Measurements from ENCODE around the gene EDDM3A.
"Not testable (repeated sequence)": the region's sequence is repeated elsewhere in the genome, so short reads cannot be mapped to it uniquely, and the experiment has no call there.

EDDM3A gene

DNA sequence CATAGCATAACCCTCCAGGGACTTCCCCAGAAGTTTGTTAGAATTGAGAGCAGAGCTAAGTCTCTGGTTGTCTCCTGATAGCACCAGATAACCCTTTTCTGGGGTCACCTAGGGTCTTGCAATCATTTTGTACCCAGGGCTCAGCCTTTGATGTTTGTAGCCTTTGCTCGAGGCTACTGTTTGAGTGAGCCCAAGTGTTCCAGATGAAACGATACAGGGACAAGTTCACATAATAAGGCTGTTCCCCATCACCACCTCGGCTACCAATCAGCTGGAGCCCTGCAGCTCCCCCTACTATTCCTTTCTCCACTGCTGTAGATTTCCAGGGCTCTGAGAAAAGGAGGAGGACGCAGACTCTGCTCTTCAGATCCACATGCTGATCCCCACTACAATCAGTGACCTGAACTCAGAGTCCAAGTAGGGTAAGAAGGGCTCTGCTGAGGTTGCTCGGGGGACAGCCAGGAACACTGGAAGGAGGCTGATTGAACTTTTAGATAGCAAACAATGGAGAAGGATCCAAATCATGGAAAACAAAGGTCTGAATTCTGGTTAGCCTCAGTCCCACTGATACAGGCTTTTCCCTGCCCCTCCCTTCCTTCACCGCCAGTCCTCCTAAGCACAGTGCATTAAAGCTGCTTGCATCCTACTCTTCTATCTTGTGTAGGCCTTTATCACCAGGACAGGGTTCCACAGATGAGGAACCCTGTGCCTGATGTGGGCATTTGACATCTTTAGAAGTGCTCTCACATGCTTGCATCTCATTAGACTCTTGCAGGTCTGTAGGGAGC, at the start of gene EDDM3A:
TSS of gene EDDM3A (plus strand) at position 317 of the 788 bp plus-strand sequence. CDS start 1,694 bp downstream, outside the sequence.
- DNase-seq = no peak

- no peak for DNase-seq
These were observed 48.9 kb upstream of the EDDM3A start for GRCh38 chr14:20696764-20697163.

- peak; percentile 73 for DNase-seq
These were observed 48.2 kb upstream of the EDDM3A start for GRCh38 chr14:20697273-20698017.

DNA sequence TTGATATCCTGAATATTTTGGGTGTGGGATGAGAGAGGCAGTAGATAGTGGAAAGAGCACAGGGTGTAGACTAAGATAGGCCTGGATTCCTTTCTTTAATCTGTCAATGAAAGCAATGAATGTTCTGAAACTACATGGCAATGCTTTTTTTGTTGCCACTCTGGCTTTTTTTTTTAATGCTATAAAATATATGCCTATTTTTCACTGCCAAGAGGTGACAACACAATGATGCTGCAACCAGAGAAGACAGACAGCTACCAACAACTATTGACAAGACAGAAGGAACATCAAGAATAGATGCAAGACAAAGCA, 47.7 kb upstream of the EDDM3A start:
- DNase-seq = no peak

GRCh38 chr14:20698934-20699333, 46.8 kb upstream of the EDDM3A start:
- no peak for DNase-seq

DNA sequence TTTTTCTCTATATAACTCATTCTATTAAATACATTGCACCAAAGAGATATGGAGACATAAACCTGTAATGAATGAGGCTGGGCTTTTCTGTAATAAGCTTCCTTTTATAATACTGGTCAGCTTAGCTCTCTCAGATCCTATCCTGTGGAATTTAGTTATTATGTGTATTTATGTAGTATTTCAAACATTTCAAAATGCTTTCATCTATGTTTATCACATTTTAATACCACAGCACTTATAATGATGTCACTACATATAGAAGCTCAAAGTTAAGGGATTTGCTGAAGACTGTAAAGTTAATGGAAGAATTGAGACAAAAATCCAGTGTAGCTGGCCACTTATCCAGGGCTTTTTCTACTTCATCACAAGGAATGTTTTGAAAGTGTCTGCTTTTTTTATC, 45.8 kb upstream of the EDDM3A start:
- no peak for DNase-seq

- DNase-seq = not testable (repeated sequence)
These were observed 44.7 kb upstream of the EDDM3A start for GRCh38 chr14:20700965-20701364.

- DNase-seq = no peak
These were observed 38.9 kb upstream of the EDDM3A start for GRCh38 chr14:20706657-20707355.

GRCh38 chr14:20707622-20708021, 38.1 kb upstream of the EDDM3A start:
- DNase-seq = no peak

GRCh38 chr14:20711261-20711660, 34.4 kb upstream of the EDDM3A start:
- no peak for DNase-seq

GRCh38 chr14:20711685-20712084, 34.0 kb upstream of the EDDM3A start:
- no peak for DNase-seq

DNA sequence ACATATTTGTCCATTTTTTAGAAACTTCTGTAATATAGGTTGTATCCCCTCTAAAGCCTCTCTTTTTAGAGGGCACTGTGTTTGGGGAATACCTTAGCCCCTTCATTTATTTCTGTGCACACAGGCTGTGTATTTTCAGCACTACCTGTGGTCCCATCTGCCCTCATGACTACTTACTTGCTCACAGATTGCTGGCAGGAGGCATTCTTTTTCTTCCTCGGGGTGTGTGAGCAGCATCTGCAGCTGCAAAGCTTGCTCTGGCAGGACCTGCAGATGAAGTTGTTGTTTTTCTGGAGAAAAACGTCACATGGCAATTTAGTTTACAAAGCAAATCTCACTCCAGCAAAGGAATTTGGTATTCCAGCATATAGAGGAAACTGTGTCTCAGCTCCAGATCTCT, 32.8 kb upstream of the EDDM3A start:
- no peak for DNase-seq

DNA sequence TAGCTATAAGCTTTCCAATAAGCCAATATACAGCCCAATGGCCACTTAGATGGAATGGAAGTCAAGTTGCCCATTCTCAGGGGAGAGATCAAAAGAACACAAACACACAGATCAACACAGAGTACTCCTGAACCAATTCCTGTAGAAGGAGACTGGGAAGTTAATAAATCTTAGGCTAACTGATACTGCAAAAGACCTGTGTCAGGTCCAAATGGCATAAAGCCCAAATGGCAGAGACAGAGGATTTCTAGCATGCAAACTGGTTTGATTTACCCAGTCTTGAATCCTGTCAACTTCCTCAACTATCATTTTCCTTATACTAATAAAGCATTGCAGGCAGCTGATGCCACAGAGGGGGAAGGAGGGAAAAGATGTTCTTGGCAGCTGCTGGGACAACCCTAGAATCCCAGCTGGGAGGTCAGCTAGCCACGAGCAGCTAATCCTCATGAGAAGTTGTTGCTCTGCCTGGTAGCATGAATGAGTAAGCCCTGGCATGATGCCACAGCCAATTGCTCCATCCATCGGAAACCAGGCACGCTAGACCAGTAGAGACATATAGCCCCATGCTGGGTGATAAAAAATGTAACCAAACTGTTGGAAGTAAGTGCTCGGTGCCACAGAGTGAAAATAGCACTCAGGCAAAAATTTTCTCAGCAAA, 31.0 kb upstream of the EDDM3A start:
- DNase-seq = no peak

DNA sequence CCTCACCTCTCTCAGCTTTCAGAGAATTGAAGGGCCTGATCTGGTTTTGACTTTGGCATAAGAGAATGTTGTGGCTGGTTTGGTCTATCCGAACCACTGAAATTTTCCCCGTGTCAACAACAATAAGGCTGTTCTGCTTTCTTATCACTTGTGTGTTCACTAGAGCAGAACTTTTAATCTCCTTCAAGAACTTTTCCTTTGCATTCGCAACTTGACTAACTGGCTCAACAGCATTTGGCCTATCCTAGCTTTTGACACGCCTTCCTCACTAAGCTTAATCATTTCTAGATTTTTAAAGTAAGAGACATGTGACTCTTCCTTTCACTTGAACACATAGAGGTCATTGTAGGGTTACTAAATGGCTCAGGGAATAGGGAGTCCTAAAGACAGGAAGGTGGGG, 25.9 kb upstream of the EDDM3A start:
- no peak for DNase-seq

- DNase-seq = no peak
These were observed 24.9 kb upstream of the EDDM3A start for GRCh38 chr14:20720741-20721140.

DNA sequence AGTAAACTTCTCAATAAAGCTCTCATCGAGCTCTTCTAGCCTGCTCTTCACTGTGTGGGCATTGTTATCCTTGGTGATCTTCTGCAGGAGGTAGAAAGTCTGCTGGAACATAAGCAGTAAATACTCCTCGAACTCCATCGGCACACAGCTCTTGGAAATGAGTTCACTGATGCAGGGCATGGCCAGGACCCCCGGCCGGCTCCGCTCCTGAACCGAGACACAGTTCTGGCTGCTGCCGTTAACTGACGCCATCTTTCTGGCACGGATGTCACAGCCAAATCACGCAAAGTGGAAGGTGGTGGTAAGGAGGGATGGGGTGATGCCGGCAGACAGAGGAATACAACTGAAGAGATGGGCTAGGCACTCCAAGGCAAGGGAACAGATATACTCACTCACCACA, 23.7 kb upstream of the EDDM3A start:
- no peak for DNase-seq

GRCh38 chr14:20723488-20723887, 22.2 kb upstream of the EDDM3A start:
- no peak for DNase-seq

- not testable (repeated sequence) for DNase-seq
These were observed 19.6 kb upstream of the EDDM3A start for GRCh38 chr14:20726121-20726520.

GRCh38 chr14:20726531-20726930, 19.2 kb upstream of the EDDM3A start:
- no peak for DNase-seq

- DNase-seq = no peak
These were observed 14.8 kb upstream of the EDDM3A start for GRCh38 chr14:20730891-20731290.

GRCh38 chr14:20732477-20732876, 13.2 kb upstream of the EDDM3A start:
- DNase-seq = no peak

DNA sequence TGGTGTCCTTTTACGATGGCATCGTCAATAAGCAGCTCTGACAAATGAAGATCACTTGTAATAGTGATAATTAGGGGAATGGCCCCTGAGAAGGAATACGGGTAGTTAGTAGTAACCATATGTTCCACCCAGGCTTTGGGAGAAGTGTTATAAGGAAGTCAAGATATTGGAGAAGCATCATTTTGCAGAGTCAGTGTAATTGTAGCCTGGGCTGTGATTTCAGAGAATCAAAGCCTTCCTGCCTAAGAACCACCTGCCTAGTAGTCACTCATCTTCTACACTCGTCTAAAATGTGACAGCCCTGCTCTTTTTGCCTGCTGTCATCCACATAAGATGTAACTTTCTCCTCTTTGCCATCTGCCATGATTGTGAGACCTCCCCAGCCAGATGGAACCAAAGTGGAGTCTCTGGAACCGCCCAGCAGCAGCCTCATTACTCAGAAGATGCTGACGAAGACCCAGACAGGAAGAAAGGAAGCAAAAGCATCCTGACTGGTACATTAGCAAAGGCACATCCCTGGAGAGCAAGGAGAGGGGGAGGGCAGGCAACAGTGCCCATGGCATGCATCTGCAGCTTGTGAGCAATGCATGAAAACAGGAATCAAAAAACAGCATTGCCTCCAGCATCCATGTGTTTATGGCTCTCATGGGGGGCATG, 12.6 kb upstream of the EDDM3A start:
- no peak for DNase-seq

Data from CD4-positive, alpha-beta T cell treated with Interleukin-17A for 1 hour (primary cell).